SK-N-SH (cell line): Measurements from ENCODE around the gene EMP2.

Source experiments
- EZH2phosphoT487 ChIP-seq: fragments of 200-600 bp; sonication (generic); IDR thresholded peaks from 2 replicates; pipeline ENCODE4 v1.6.1; 2017; ENCODE audit warnings: low read depth, mixed run types, mild to moderate bottlenecking, antibody characterized with exemption, moderate library complexity, borderline replicate concordance
- FOXM1 ChIP-seq: IDR thresholded peaks from 2 replicates; pipeline ENCODE4 v1.4.0; 2012; ENCODE audit warnings: low read depth, mild to moderate bottlenecking
- MXI1 ChIP-seq: IDR thresholded peaks from 2 replicates; pipeline ENCODE4 v1.6.1; 2012; ENCODE audit warnings: mild to moderate bottlenecking, low read depth, low read length, improper control_type of control experiment
- POLR2AphosphoS5 ChIP-seq: IDR thresholded peaks from 2 replicates; pipeline ENCODE4 v1.6.1; 2012; ENCODE audit warnings: low read depth, low read length
- RXRA ChIP-seq: IDR thresholded peaks from 2 replicates; pipeline ENCODE4 v1.4.0; 2012; ENCODE audit warnings: low read depth, mild to moderate bottlenecking, borderline replicate concordance
- SIN3A ChIP-seq: IDR thresholded peaks from 2 replicates; pipeline ENCODE4 v1.6.1; 2012; ENCODE audit warnings: low read depth, mild to moderate bottlenecking, low read length, moderate library complexity, borderline replicate concordance
- SMC3 ChIP-seq: IDR thresholded peaks from 2 replicates; pipeline ENCODE4 v1.6.1; 2012; ENCODE audit warnings: low read depth, low read length, improper control_type of control experiment
- YY1 ChIP-seq: IDR thresholded peaks from 2 replicates; pipeline ENCODE4 v1.4.0; 2012; ENCODE audit warnings: low read depth, mild to moderate bottlenecking
- TF ChIP-seq, protein P1 (sequence below): fragments of 200-600 bp; sonication (generic); IDR thresholded peaks from 2 replicates; pipeline ENCODE4 v1.6.1; 2017; ENCODE audit warnings: antibody characterized with exemption, mild to moderate bottlenecking, moderate library complexity
- TF ChIP-seq, protein P2 (sequence below): IDR thresholded peaks from 2 replicates; pipeline ENCODE4; 2012

DNA sequence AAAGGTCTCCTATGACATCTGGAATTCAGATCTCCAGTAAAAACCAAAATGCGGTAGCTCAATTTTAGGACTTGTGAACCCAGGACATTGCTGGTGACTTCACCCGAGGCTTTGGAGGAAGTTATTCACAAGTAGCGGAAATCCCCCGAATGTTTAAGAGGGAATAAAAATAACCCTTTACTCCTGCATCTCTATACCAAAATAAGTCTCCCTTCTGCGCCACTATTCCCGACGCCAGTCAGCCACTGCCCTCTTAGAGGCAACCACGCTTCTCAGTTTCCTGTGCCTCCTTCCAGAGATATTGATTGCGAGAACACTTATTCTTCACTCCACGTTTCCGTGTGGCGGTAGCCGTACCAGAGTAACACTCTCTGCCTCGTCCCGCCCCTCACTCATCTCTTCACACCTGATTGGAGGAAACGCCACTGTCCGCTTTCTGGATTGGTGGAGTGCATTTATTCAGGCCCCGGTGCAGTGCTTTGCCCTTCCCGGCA, 27.4 kb downstream of the EMP2 start:
- TF ChIP-seq MXI1, result no peak
- no peak for TF ChIP-seq POLR2AphosphoS5
- TF ChIP-seq, protein P1, sequence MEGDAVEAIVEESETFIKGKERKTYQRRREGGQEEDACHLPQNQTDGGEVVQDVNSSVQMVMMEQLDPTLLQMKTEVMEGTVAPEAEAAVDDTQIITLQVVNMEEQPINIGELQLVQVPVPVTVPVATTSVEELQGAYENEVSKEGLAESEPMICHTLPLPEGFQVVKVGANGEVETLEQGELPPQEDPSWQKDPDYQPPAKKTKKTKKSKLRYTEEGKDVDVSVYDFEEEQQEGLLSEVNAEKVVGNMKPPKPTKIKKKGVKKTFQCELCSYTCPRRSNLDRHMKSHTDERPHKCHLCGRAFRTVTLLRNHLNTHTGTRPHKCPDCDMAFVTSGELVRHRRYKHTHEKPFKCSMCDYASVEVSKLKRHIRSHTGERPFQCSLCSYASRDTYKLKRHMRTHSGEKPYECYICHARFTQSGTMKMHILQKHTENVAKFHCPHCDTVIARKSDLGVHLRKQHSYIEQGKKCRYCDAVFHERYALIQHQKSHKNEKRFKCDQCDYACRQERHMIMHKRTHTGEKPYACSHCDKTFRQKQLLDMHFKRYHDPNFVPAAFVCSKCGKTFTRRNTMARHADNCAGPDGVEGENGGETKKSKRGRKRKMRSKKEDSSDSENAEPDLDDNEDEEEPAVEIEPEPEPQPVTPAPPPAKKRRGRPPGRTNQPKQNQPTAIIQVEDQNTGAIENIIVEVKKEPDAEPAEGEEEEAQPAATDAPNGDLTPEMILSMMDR, result no peak
- TF ChIP-seq FOXM1, result no peak
- no peak for TF ChIP-seq EZH2phosphoT487
- no peak for TF ChIP-seq SIN3A
- no peak for TF ChIP-seq RXRA
- no peak for TF ChIP-seq YY1
- no peak for TF ChIP-seq SMC3
- TF ChIP-seq, protein P2, sequence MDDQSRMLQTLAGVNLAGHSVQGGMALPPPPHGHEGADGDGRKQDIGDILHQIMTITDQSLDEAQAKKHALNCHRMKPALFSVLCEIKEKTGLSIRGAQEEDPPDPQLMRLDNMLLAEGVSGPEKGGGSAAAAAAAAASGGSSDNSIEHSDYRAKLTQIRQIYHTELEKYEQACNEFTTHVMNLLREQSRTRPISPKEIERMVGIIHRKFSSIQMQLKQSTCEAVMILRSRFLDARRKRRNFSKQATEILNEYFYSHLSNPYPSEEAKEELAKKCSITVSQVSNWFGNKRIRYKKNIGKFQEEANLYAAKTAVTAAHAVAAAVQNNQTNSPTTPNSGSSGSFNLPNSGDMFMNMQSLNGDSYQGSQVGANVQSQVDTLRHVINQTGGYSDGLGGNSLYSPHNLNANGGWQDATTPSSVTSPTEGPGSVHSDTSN, result no peak
